ENCODE data around the gene CES2.

GRCh38 chr16:66936889-66937554 lies 1.7 kb downstream of the CES2 start:
- TF ChIP-seq POLR2A (IDR thresholded peaks at IDR 0.05; ENCODE audit: low read depth, low read length): no peak
- TF ChIP-seq CTCF (IDR thresholded peaks at IDR 0.05; ENCODE audit: extremely low read depth in 1 of 2, insufficient read depth in 1 of 2, low read depth in 1 of 2, low read length in 2 of 2): no peak
- TF ChIP-seq EZH2 (IDR thresholded peaks at IDR 0.05; ENCODE audit: borderline replicate concordance, low read depth, low read length, severe bottlenecking): no peak
- no peak for TF ChIP-seq POLR2AphosphoS5 (IDR thresholded peaks at IDR 0.05; ENCODE audit: insufficient read depth, low read depth, low read length)
- TF ChIP-seq MYC (IDR thresholded peaks at IDR 0.05; ENCODE audit: low read depth, low read length): no peak

Measured in endothelial cell of umbilical vein (primary cell).